Glomerular endothelial cell (primary cell): ENCODE data around the gene MAPKAP1. TPM values are rescaled to one million over a fixed set of nuclear protein-coding genes. Genes with fewer than 3 reads are reported as not detected.

Source experiments
- DNase-seq: peaks from one replicate; pipeline ENCODE4 v3.0.0-alpha.2; 2011; ENCODE audit warnings: low read depth, low spot score; ENCODE audit errors: extremely low read depth
- total RNA-seq: library from RNA; depleted of rRNA; stranded (reverse); fragments of >200 nt; gene quantifications from 2 replicates; pipeline ENCODE4 v1.2.3, GENCODE V29; 2015

MAPKAP1 gene
- total RNA-seq, 1 donor from 2014 or later: 84.3 TPM

DNA sequence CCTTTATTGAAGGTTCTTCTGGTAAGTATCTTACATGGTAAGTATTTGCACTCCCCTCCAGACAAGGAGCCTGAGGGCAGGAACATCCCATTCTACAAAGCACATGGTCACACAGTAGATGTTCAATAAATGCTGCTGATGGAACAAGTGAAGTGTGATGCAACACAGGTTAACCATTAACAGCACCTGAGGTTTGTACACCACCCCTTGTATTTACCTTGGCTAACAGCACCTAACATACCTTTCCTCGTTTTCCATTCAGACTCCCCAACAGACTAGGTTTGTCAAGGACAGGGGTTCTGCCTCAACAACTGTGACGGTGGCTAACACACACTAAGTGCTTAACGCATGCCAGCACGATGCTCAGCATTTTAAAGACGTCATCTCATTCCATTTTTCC is 213.6 kb downstream of the MAPKAP1 start:
- no peak for DNase-seq

DNA sequence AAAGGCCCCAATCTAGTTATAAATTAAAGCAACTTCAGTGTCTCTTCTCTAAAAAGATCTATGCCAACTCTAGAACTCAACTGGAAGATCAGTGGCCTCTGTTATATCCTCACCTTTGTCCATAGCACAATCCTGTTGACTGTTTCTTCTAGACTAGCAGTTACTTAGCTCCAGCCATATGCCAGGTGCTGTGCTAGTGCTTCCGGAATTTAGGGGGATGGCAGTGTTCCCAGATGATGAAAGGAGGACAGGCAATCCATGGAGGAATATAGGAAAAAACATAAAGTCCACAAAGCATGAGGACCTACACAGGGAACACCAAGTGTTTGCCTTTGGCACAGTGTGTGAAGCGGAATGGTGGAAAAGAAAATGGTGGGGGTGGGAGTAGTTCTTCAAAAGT is 214.3 kb downstream of the MAPKAP1 start:
- no peak for DNase-seq

DNA sequence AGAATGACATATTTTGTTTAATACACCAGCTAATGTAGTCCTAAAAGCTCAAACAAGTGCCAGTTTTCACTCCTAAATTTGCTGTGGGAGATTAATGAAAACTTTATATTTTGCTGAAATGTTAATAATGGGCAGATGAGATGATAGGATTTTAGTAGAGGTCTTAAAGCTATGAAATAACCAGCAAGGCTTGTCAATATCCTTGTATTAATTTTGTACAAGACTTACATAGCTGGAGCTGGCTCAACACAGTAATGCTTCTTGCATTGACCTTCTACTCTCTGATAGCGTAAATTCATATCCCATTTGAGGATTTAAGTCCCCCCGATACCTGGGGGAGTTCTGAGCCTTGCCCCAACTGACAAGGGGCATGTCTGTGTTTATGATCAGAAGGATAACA is 219.2 kb downstream of the MAPKAP1 start:
- no peak for DNase-seq

DNA sequence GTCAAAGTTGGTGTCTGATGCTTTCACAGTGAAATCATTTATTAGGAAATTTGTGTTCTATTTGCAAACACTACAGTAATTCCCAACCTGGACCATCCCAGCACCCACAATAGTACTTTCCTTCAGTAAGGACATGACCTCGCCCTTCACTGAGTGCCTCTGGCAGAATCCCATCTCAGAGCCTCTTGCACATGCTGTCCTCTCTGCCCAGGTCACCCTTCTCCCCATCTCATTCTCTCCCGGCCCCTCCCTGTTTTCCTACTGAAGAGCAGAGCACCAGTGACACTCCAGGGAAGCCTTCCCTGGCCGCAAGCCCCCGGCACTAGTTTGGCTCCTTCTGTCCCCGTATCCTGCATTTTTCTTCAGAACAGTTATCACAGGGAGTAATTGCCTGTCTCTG is 220.4 kb downstream of the MAPKAP1 start:
- no peak for DNase-seq

DNA sequence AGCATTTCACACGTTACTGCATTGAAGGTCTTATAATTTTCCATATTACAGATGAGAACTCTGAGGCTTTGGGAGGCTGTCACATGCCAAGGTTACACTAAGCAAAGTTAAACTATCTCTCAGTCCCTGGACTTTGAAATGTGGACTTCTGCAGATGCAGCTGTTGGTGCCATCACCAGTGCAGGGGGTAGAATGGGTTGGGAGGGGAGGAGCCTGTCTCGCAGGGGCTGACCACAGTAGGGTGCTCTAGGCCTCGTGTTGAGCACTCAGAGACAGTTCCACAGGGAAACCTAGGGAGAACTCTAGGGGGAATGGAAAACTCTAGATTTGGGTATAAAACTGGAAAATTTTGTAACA is 220.9 kb downstream of the MAPKAP1 start:
- DNase-seq: no peak

DNA sequence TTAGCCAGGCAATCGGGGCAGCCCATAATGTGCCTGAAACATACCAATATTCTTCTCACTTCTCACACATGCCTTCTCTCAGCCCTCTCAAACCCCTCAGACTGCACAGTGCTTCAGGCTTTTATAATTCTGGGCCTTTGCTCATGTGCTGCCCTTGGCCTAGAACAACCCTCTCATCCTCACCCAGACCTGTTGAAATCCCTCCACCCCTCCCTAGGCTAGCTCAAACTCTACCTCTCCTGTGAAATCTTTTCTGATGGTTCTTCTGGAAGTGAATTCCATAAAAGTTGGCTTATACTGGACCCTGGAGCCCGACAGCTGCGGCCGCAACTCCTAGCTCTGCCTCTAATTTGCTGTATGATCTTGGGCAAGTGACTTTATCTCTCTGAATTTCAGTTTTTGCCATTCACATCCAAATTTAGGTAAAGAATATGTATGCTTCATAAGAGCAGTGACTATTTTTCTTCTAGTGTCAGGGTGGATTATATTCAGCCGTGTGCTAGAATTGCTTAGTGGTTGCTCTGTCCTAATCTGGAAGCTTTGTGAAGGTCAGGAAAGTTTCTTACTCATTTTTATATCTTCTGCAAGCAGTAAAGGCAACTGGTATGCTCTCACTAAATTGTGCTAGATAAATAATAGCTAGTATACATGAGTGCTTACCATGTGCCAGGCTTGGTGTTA is 221.4 kb downstream of the MAPKAP1 start:
- no peak for DNase-seq

DNA sequence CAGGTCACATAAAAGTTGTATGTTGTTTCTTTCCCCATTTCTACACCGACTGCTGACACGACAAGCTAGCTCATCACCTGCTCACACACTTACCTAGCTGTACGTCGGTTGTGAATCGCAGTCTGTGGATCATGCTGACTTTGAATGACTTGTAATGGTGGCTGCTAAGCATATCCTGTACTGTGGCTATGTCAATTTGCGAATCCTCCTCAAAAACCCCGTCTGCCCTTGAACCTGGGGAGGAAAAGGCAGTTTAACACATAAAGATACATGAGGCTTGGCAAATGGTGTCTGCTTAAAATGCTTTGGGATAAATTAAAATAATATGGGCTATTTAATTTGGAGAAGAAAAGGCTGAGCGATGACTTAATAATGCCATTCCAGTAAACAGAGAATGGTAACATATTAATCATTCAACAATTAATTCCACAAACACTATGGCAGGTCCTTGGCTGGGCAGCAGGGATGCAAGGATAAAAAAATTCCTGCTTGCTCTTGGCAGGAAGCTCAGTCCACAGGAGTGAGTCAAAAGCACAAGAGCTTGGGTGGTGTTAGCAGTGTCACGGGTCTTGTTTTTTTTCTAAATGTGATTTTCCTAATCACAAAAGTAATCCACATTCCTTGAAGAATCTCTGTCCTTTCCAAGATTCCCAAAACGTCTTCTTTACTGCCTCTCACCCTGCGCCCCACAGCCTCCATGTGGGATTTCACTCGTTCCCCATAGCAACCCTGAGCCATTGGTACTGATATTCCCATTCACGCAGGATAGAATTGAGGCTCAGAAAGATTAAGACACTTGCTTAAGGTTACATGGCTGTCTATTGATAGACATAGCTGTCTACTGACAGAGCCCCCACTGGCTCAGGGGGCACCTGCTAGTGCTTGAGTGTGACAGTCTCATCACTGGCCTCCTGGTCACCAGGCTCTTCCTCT is 222.4 kb downstream of the MAPKAP1 start:
- no peak for DNase-seq

DNA sequence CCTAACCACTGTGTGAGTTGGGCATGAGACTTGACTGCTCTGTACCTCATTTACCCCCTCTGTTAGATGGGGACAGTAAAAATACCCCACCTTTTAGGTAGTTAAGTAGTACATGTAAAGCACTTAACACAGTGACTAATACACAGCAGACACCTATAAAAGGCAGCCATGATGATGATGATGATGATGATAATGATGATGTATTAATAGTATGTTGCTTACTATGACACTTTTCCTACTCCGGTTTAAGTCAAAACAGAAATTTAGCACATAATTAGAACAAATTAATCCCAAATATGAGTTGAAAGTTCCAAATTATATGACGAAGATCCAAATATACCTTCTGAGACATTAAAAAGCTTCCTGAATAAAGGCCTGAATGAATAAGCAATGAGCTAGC is 223.3 kb downstream of the MAPKAP1 start:
- no peak for DNase-seq

DNA sequence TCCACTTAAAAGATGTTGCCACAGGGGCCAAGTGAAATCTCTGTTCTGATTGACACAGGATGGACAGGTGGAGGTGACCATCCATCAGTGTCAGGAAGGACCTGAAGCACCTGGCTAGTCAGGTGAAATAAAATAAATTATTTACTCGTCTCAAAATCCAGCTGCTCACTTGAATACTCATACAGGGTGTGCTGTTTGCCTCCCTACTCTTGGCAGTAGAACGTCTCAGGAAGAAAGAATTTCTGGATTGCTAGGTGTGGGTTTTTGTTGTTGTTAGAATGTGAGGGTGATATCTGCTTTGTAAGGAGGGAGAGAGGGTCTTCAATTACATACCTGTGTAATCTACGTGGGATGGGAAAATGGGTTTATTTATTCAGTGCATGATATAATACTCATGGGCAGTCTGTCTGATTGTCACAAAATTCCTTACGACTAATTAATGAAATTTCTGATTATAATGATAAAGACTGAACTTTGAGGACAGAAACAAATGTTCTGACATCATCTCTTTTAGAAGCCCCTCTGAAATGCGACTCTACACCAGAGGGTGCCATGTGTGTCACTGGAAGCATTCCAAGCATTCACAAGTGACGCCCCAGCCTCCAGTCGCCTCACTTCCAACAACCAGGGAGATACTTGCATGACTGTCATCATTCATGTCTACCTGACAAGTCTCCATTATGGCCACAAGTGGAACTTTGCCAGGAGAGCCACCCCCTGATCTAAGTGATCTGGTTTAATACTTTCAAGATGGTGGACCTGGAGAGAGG is 227.0 kb downstream of the MAPKAP1 start:
- DNase-seq: no peak

DNA sequence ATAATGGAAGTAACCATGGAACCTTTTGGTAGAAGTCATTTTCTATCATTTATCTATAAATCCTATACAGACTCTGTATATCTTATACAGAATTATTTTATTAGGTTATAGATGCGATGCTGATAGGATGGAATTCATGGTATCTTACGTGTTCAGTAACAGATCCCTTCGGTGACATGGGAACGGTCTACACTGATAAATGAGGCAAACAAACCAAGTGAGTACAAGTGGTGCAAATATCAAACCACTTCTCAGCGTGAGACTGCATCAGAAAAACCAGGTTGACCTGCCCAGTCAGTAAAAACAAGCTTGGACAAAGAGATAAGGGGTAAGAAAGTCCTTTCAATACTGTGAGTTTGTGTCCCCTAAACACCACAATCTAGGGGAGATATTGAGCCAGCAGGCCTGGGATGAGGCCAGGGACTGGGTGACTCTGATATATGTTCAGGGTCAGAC is 229.9 kb downstream of the MAPKAP1 start:
- no peak for DNase-seq

DNA sequence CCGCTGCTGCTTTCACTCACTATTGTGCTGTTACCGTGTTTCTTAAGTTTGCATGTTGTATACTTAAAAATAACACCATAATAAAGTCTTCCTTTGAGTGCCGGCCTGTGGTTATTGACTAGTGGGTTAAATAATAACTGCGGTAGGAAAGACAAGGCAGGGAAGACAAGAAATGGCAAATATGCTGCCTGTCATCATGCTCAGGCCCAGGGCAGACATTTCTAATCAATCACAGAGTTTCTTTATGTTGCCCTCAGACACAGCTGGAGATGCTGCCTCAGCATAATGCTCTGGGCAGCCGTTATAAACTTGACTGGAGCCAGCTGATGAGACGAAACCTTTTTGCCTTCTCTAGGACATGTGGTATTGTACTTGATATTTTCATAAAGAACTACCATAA is 230.4 kb downstream of the MAPKAP1 start:
- no peak for DNase-seq

DNA sequence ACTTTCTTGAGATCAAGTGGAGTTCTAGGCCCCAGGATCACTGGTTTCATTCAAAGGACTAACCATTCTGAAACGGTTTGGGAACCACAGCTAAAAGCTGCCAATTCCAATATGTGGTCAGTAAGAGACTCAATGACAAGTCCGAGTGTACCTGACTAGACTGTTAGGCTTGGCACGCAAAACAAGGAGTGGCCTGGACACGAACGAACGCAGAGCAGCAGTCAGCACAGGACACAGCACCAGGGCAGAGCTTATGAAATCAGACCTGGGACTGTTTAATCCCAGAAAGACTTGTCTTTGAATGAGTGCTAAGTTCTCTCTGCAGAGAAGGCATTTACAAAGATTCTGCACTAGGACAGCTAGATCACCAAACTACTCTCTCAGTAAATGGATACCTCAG is 231.6 kb downstream of the MAPKAP1 start:
- DNase-seq: no peak

DNA sequence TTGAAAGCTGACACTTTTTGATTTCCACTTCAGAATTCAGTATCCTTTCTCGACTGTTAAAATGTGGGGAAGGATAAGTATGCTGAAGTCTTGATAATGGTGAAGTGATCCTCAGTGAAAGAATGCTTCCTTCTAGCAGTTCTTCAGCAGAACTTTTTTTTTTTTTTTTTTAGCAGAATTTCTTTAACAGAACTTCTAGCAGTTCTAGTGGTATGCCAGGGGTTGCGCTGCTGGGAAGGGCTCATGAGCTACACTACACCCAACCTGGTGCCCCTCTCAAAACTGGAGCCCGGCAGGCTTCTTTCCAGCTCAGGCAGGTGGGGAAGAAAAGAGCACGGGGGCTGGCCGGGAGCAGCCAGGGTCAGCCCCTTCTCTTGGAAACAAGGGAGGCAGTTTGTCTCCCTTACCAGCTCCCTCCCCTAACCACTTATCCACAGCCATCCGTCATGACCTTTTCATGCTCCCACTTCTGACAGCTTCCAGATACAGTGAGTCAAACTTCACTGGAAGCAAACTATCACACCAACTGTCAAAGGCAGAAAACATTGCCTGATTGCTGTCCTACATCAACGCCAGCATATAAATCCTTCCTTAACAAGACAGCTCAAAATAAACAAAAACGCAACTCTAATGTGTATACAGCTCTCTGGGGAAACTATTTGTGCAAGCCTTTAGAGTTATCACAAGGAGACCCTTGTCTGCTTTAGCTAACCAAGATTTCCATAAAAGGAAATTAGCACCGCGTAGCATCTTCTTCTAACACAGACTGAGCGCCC is 233.9 kb downstream of the MAPKAP1 start:
- no peak for DNase-seq

DNA sequence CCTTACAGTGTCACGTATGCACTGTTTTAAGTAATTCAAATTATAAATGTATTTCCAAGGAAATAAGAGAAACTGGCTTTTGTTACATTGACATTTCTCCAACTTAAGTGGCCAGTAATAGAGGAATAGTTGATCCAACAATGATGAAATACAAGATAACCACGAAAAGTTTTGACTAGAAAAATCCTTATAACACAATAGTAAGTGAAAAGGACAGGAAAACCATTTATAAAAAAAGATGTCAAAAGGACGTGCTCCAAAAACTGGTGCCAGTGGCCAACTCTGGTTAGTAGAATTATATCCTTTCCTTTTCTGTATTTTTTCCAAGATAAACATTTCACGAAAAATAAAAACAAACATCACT is 234.5 kb downstream of the MAPKAP1 start:
- DNase-seq: no peak

DNA sequence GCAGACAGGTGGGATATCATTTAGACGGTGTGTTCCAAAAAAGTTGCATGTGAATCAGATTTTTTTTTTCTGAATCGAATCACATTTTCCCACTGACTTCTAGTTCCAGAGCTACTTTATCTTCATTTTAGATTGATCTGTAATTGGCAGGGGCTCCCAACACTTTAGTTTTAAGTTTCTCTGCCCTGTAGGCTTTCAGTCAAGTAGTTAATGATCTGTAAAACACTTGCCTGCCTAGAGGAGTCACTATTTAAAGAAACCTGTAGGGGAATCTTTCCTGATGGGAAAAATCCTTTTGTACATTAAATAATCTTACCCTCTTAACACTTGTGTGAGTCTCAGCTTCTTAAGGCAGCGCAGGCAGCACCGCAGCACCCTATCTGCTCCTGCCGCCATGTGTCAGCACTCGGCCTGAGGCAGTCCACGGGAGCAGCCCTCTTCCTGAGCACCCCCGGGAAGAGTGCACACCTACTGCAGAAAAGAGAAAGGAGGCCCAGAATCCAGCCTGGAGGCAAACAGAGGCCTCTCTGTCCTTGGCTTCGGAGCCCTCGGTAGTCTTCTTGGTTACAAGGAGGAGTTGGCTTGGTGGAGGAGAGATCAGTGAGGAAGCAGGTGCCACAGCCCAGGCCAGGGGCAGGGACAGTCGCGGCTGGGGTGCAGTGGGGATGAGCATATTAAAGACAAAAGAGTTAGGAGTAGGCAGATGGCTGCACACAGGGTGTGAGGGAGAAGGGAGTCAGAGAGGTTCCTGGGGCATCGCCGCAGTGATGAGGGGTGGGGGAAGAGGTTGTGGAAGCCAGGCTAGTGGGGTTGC is 236.0 kb downstream of the MAPKAP1 start:
- no peak for DNase-seq

DNA sequence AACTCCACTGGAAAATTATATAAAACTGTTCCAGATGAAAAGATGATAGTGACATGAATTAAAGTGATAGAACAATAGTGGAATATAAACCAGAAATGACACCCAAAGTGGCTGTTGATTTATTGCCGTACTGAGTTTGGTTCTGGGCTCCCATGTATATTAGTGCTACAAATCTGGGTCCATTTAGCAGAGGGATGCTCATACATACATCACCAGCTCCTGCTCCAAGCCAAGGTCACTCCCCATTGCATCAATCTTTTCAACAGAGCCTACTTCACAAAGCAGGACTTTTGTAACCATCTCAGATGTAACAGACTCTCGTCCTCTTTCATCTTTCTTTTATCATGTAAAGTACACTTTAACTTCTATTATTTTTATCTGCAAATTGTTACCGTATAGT is 236.8 kb downstream of the MAPKAP1 start:
- no peak for DNase-seq

DNA sequence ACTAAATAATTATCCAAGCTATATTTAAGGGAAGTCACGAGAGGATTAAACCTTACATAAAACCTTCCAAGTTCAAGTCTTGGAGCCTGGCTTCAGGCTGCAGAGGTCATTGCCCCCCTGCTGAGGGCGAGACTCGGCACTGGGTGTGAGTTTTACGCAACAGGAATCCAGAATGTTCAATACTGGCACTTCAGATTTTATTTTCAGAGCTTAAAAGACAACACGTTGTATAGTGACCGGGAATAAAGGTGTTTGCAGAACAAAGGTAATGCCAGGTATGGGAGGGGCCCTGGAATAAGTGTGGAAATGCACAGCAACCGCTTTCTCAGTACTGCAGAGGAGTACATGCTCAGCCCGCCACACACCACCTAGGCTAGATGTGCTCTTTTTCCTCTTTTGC is 238.4 kb downstream of the MAPKAP1 start:
- DNase-seq: no peak

DNA sequence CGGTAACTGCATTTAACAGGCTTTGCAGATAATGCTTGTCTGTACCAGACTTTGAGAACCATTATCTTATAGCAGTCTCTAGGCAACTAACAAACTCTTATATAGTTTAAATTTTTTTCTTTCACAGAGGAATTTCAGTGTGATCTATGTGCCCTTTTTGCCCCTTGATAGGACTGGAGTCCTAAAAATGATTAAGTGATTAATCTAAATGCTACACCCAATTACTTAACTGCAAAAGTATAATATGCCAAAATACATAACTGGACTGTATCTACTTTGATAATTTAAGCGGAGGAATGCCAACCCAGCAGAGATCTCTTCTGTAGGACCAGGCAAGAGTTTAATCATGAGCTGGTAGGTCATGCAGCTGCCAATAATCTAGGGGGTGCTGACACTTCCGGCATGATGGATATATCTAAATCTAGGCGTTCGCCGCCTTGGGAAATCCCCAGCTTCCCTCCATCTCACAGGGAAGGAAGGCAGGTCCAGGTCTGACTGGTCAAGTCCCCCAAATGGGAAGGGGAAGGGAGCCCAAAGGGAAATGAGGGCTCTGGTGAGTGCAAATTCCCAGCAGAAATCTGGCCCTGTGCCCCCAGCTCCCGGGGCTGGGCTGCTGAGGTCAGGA is 239.8 kb downstream of the MAPKAP1 start:
- no peak for DNase-seq

DNA sequence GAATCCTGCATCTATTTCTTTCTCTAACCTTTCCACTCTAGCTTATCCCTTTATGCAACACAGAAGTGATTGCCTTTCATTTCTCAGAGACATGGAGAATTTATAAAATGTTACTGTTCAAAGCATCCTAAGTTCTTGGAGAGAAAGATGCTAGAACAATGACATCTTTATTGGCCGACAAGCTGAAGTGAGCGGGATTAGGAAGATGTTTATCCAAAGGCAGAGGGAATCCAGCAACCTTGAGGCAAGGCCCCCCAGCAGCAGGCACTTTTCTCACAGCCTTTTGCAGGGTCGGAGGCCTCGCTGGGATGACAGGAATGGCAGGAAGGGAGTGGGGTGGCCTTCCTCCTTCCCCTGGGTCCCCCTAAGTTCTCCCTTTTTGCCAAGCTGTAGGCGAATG is 240.6 kb downstream of the MAPKAP1 start:
- DNase-seq: no peak
